Prostate gland (tissue), 2 donors: Measurements from ENCODE around the gene UST. TPM values are rescaled to one million over a fixed set of nuclear protein-coding genes. Genes with fewer than 3 reads are reported as not detected.

ENCODE experiments used
- DNase-seq: peaks from one replicate; pipeline ENCODE4 v3.0.0-alpha.2; 2019; ENCODE audit warnings: low spot score
- H3K27ac ChIP-seq, 2 donors: fragments of 200-600 bp; sonication (generic); 2 replicates each; pipeline ENCODE4 v1.5.1; 2017 to 2019
- H3K27me3 ChIP-seq: fragments of 200-600 bp; sonication (generic); replicated peaks from 2 replicates; pipeline ENCODE4 v1.5.1; 2019; ENCODE audit not compliant: insufficient read depth
- H3K36me3 ChIP-seq, 2 donors: fragments of 200-600 bp; sonication (generic); 1 replicate in 1 of 2; 2 replicates in 1 of 2; pipeline versions ENCODE4 v1.5.1 to v1.8.1; 2017 to 2019
- H3K4me1 ChIP-seq: fragments of 200-600 bp; sonication (generic); replicated peaks from 2 replicates; pipeline ENCODE4 v1.5.1; 2019
- H3K4me3 ChIP-seq, 2 donors: fragments of 200-600 bp; sonication (generic); 2 replicates each; pipeline ENCODE4 v1.5.1; 2017 to 2019
- H3K9me3 ChIP-seq: fragments of 200-600 bp; sonication (generic); 2 replicates; pipeline ENCODE4 v1.5.1; 2017
- CTCF ChIP-seq, 4 experiments: fragments of 200-600 bp in 2 of 4; fragments of 450-650 bp in 2 of 4; sonication (generic) in 2 of 4; IDR thresholded peaks; 1 replicate in 3 of 4; 2 replicates in 1 of 4; pipeline ENCODE4 v1.5.1; 2016 to 2019; ENCODE audit warnings: antibody characterized with exemption in 4 of 4, mild to moderate bottlenecking in 2 of 4, moderate library complexity in 2 of 4
- POLR2A ChIP-seq: fragments of 450-650 bp; IDR thresholded peaks from one replicate; pipeline ENCODE4 v1.6.1; 2016; ENCODE audit warnings: antibody characterized with exemption, mild to moderate bottlenecking
- POLR2AphosphoS5 ChIP-seq: sonication (generic); formaldehyde crosslinking; IDR thresholded peaks from one replicate; pipeline ENCODE4 v1.6.1; 2017; ENCODE audit warnings: antibody characterized with exemption
- WGBS: methylation state at CpG from one replicate; pipeline ENCODE4 v1.1.5; 2018; 5-methylcytosine and 5-hydroxymethylcytosine counted together
- intact Hi-C: fragments of 100-400 bp; cut with DNase I; formaldehyde crosslinking; loops from one replicate; pipeline ENCODE4 v1.14.2; 2022
- total RNA-seq, 2 donors: library from RNA; depleted of rRNA; stranded (reverse); fragments of >200 nt; gene quantifications; one replicate each; pipeline ENCODE4 v1.1.0, GENCODE V29; 2016

The UST gene
- total RNA-seq, 2 donors from 2014 or later, result 6.6 to 12.9 TPM

DNA sequence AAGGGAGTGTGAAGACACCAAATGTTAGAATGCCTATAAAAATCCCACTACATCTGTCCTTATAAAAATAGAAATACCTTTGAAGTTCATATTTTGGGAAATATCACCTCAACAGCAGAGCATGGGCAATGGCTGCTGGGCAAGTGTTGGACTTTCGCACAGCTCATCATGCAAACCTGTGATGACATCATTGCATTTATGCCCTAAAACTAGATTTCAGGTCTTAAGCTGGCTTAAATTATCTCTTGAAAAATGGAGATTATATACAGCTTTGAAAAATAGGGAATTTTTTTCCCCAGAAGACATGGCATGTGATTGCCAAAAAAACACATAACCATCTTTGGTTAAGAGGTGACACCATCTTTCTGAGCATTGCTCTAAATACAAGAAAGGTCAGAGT lies 197.8 kb downstream of the UST start:
- Histone ChIP-seq H3K27ac (no peak overlapping the region), H3K4me3 (no peak overlapping the region), H3K9me3 (no peaks in the 10 kb centered on the region), H3K36me3 (no peaks in the 10 kb centered on the region), H3K4me1 (no peaks in the 10 kb centered on the region), H3K27me3 (no peaks in the 10 kb centered on the region)
- intact Hi-C loops, result loop anchor here (5.0 kb wide), 1 partner anchor 83 kb away; no protein-coding TSS in a partner anchor
- TF ChIP-seq POLR2AphosphoS5 (no peak), POLR2A (no peak), CTCF (IDR thresholded peaks at IDR 0.05) (no peak)
- 100% methylated on average over 1 of the region's 1 CpG for WGBS
- DNase-seq, result no peak

DNA sequence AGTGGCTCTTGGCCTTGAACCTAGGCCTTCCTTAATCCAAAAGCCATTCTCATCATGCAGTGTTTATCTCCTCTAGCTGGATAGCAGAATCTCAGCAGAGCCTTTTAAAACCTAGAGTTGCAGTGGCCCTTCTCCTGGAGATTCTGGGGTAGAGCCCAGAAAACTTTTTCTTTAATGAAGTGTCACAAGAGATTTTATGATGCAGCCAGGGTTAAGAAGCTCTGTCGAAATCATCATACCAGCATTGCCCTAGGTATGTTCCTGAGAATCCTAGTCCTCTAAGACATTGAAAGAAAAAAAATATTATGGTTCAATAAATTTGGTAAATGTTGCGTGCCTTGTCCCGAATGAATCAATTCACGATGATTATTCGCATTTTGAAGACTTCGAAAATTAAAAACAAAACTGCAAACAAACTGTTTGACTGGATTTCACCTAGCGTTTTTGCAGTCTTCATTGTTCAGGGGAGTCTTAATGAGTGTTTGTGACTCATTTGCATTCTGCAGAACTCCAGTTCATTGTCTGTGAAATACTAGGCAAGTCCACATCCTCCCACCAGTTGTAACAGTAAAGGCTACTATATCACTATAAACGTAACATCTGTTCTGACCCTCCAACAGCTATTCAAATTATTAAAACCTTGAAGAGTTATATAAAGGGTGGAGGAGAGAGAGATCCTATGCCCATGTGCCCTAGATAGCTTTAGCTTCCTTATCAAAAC lies 198.6 kb downstream of the UST start:
- Histone ChIP-seq H3K27ac (no peak overlapping the region), H3K27me3 (no peaks in the 10 kb centered on the region), H3K4me1 (no peaks in the 10 kb centered on the region), H3K36me3 (no peaks in the 10 kb centered on the region), H3K4me3 (no peak overlapping the region), H3K9me3 (no peaks in the 10 kb centered on the region)
- no peak for TF ChIP-seq CTCF (IDR thresholded peaks at IDR 0.05)
- no peak for TF ChIP-seq POLR2AphosphoS5
- TF ChIP-seq POLR2A, result no peak
- no peak for DNase-seq
- intact Hi-C loops, result loop anchor here (2.0 to 5.0 kb wide), 2 partner anchors 82 to 195 kb away; no protein-coding TSS in a partner anchor
- WGBS, result 59% methylated on average over 8 of the region's 8 CpGs

GRCh38 chr6:148947621-148948444 lies 201.0 kb downstream of the UST start:
- Histone ChIP-seq H3K4me1 (no peaks in the 10 kb centered on the region), H3K9me3 (no peaks in the 10 kb centered on the region), H3K27me3 (no peaks in the 10 kb centered on the region), H3K36me3 (no peaks in the 10 kb centered on the region), H3K4me3 (no peak overlapping the region), H3K27ac (no peak overlapping the region)
- peak; percentile 67 to 87 (median 84) for TF ChIP-seq CTCF (IDR thresholded peaks at IDR 0.05)
- peak; percentile 52 for TF ChIP-seq POLR2AphosphoS5
- no peak for TF ChIP-seq POLR2A
- 28% methylated on average over 12 of the region's 12 CpGs for WGBS
- intact Hi-C loops, result loop anchor here (2.0 to 5.0 kb wide), 2 partner anchors 79 to 197 kb away; no protein-coding TSS in a partner anchor
- peak; percentile 84 for DNase-seq

DNA sequence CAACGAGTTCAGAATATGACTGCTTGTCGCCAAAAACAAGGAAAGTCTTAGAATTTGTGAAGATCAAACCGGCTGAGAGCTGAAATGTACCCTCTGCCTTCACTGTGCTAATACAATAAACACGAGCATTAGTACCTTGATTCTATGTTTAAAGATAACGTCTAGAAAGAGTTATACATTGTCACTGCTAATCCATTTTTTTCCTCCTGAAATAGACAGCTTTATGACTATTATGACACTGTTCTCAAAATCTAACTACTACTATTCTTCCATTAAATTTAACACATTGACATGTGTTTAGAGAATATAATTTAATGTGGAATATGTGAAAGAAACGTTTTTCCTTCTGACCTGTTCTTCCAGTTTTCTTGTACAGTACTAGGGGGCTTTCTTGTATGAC lies 204.8 kb downstream of the UST start:
- H3K27ac ChIP-seq, result no peak overlapping the region
- intact Hi-C loops, result no loop called here
- H3K27me3 ChIP-seq, result no peaks in the 10 kb centered on the region
- no peak for DNase-seq
- no peak overlapping the region for H3K4me3 ChIP-seq
- 52% methylated on average over 6 of the region's 6 CpGs for WGBS
- no peaks in the 10 kb centered on the region for H3K4me1 ChIP-seq
- no peaks in the 10 kb centered on the region for H3K9me3 ChIP-seq
- H3K36me3 ChIP-seq, result no peaks in the 10 kb centered on the region
- TF ChIP-seq CTCF (IDR thresholded peaks at IDR 0.05), result no peak
- no peak for TF ChIP-seq POLR2A
- TF ChIP-seq POLR2AphosphoS5, result no peak
